Body of pancreas (tissue), 4 donors: ENCODE measurements around the gene GNB1L. TPM values are rescaled to one million over a fixed set of nuclear protein-coding genes. Genes with fewer than 3 reads are reported as not detected.

Experiments
- ATAC-seq: fragments of 150-250 bp; one replicate; pipeline ENCODE4 v1.9.1; 2016
- DNase-seq, 4 donors: peaks; one replicate each; pipeline ENCODE4 v3.0.0-alpha.2; 2019
- H3K27ac ChIP-seq, 4 donors: fragments of 200-600 bp; sonication (generic); 1 replicate in 3 of 4; 2 replicates in 1 of 4; pipeline versions ENCODE4 v1.5.1 to v1.6.1; 2016 to 2019; ENCODE audit warnings: mild to moderate bottlenecking in 1 of 4, mixed read lengths in 1 of 4, moderate library complexity in 1 of 4
- H3K27me3 ChIP-seq, 2 donors: fragments of 200-600 bp; sonication (generic); one replicate each; pipeline ENCODE4 v1.6.0; 2016; ENCODE audit warnings: mild to moderate bottlenecking in 1 of 2
- H3K36me3 ChIP-seq, 2 donors: fragments of 200-600 bp; sonication (generic); replicated peaks in 1 of 2; 2 replicates each; pipeline ENCODE4 v1.5.1; 2016; ENCODE audit warnings: low read depth in 2 of 2; ENCODE audit not compliant: insufficient read depth in 1 of 2
- H3K4me1 ChIP-seq: fragments of 200-600 bp; sonication (generic); one replicate; pipeline ENCODE4 v1.6.0; 2016
- H3K4me3 ChIP-seq, 2 donors: fragments of 200-600 bp; sonication (generic); 1 replicate in 1 of 2; 2 replicates in 1 of 2; pipeline ENCODE4 v1.5.1; 2016 to 2019
- H3K9me3 ChIP-seq, 3 donors: fragments of 200-600 bp; sonication (generic); 1 replicate in 2 of 3; 2 replicates in 1 of 3; pipeline ENCODE4 v1.5.1; 2016
- CTCF ChIP-seq, 7 experiments: fragments of 450-650 bp in 4 of 7; fragments of 200-600 bp in 3 of 7; sonication (generic) in 3 of 7; IDR thresholded peaks; one replicate each; pipeline ENCODE4 v1.5.1; 2016 to 2019; ENCODE audit warnings: antibody characterized with exemption in 7 of 7
- POLR2A ChIP-seq, 3 donors: fragments of 450-650 bp; IDR thresholded peaks; one replicate each; pipeline ENCODE4 v1.6.1; 2016; ENCODE audit warnings: antibody characterized with exemption in 3 of 3, mild to moderate bottlenecking in 2 of 3
- WGBS, 2 donors: methylation state at CpG; one replicate each; pipeline ENCODE4 v1.1.5; 2017; 5-methylcytosine and 5-hydroxymethylcytosine counted together
- intact Hi-C: fragments of 100-400 bp; cut with DNase I; formaldehyde crosslinking; loops from one replicate; pipeline ENCODE4 v1.15.1; 2023
- total RNA-seq, 2 donors: library from RNA; depleted of rRNA; stranded (reverse); fragments of >200 nt; gene quantifications; one replicate each; pipeline ENCODE4 v1.1.0, GENCODE V29; 2016

GNB1L gene
- total RNA-seq, 2 donors from 2014 or later: 1.3 to 3.3 TPM

- no peaks in the 10 kb centered on the region for H3K36me3 ChIP-seq
- no peaks in the 10 kb centered on the region for H3K9me3 ChIP-seq
- DNase-seq (no peak), ATAC-seq (no peak)
- TF ChIP-seq POLR2A (IDR thresholded peaks at IDR 0.05) (no peak), CTCF (IDR thresholded peaks at IDR 0.05) (no peak)
- whole genome bisulfite sequencing, 2 donors: 78 to 80% methylated on average over 5 to 7 of the region's 7 CpGs
- no peaks in the 10 kb centered on the region for H3K27me3 ChIP-seq
- H3K4me1 ChIP-seq: peaks cover 11% of the 10 kb centered on the region
- intact Hi-C loops: no loop called here
- H3K27ac ChIP-seq: no peak overlapping the region
- no peak overlapping the region for H3K4me3 ChIP-seq
Observed at GRCh38 chr22:19734163-19734562, 120.5 kb downstream of the GNB1L start.

DNA sequence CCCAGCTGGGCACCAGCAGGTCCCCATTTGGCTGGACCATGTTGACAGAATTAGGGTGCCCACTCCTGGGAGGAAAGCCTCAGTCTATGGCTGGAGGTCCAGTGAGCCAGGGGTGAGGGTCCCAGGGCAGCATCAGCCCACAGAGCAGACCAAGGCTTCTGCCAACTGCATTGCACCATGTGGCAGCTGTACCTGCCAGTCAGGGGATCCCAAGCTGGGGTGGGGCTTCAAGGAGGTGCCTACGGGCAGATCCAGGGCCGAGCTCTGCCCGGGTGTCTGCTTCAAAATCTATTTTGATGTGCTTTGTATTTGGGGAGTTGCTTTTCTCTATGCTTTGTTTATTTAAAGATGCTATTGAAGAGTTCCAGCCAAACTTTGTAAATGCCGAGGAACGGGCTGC, 120.9 kb downstream of the GNB1L start:
- Histone ChIP-seq H3K27ac (no peak overlapping the region), H3K4me3 (no peak overlapping the region), H3K9me3 (no peaks in the 10 kb centered on the region), H3K27me3 (no peaks in the 10 kb centered on the region), H3K4me1 (peaks cover 13% of the 10 kb centered on the region), H3K36me3 (no peaks in the 10 kb centered on the region)
- ATAC-seq (no peak), DNase-seq (no peak)
- WGBS, 2 donors: 46 to 75% methylated on average over 5 of the region's 5 CpGs
- no peak for TF ChIP-seq POLR2A (IDR thresholded peaks at IDR 0.05)
- TF ChIP-seq CTCF (IDR thresholded peaks at IDR 0.05): no peak
- intact Hi-C loops: no loop called here

Other genes with a start within 250 kb of the GNB1L start
- 10 to 100 TPM; 15.0 to 15.2 TPM for gene SEPTIN5, start 140.4 kb downstream of the GNB1L start, total RNA-seq
- 10 to 100 TPM in 1 of 2 donors, 1 to 10 TPM in 1; 6.2 to 29.7 TPM for gene GP1BB, start 131.3 kb downstream of the GNB1L start, total RNA-seq
- 1 to 10 TPM in 1 of 2 donors, not detected in 1; 1.0 TPM for gene TBX1, start 94.1 kb downstream of the GNB1L start, total RNA-seq
- gene RTL10, start within 50 bp of the GNB1L start, total RNA-seq: 10 to 100 TPM; 10.2 to 14.8 TPM
- gene COMT, start 86.9 kb upstream of the GNB1L start, total RNA-seq: 10 to 100 TPM; 85.6 to 98.2 TPM
- gene TXNRD2, start 86.9 kb upstream of the GNB1L start, total RNA-seq: 10 to 100 TPM; 22.1 to 23.6 TPM
- 100 to 1,000 TPM in 1 of 2 donors, 10 to 100 TPM in 1; 36.6 to 150 TPM for gene ARVCF, start 161.9 kb upstream of the GNB1L start, total RNA-seq
- 10 to 100 TPM; 10.5 to 19.7 TPM for gene TANGO2, start 166.2 kb upstream of the GNB1L start, total RNA-seq
- 10 to 100 TPM; 25.7 to 53.4 TPM for gene DGCR8, start 225.4 kb upstream of the GNB1L start, total RNA-seq